ENCODE results near the gene RUFY4. TPM values are rescaled to one million over a fixed set of nuclear protein-coding genes. Genes with fewer than 3 reads are reported as not detected.

The RUFY4 gene
- total and polyA plus RNA-seq, 2 donors (not counting 3 experiments of a cell fraction or from before 2014, with no cell fraction given): not detected

DNA sequence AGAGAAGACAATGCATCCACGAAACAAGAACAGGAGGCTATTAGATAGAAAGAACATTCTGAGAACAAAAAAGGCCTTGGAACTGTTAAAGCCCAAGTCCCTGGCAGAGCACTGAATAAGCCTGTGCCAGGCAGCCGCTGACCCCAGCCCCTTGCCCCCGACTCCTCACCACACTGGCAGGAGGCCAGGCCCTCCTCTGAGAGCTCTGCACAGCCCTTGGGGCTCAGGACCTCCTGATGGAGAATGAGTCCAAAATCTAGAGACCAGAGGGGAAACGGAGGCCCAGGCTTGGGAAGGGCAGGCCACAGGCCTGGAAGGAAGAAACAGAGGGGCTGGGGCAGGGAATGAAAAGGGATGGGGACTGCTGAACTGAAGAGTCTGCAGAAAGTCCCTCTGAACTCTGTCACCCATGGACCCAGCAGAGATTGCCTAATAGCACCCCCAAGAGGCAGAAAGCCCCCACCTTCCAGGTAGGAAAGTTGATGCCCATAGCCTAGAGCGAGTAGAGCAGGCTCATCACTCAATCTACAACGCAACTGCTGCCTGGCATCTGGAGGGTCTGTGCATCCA is 48.0 kb upstream of the RUFY4 start:
- H3K27ac ChIP-seq (ENCODE audit: insufficient read depth, low read depth, low read length): no peak overlapping the region
- dilution Hi-C loops (cut with MboI; ENCODE audit: extremely low pct_ligation_motif_present, low sequenced_read_pairs): no loop called here
- H3K4me3 ChIP-seq (replicated peaks in 1 of 3; ENCODE audit: insufficient read depth in 1 of 3, low read depth in 1 of 3, low read length in 3 of 3): no peak overlapping the region
- H3K79me2 ChIP-seq (ENCODE audit: control insufficient read depth, insufficient read depth, low read length): no peaks in the 10 kb centered on the region
- H3K9me1 ChIP-seq (replicated peaks; ENCODE audit: control insufficient read depth, extremely low read depth, insufficient read depth, low read length): no peaks in the 10 kb centered on the region
- no peaks in the 10 kb centered on the region for H3K27me3 ChIP-seq (ENCODE audit: control insufficient read depth in 2 of 2, insufficient read depth in 2 of 2, low read length in 2 of 2)
- intact Hi-C loops (cut with micrococcal nuclease): no loop called here
- CTCF ChIA-PET: interaction anchor here (1.2 kb wide), 2 partner anchors 27 to 235 kb away, joined by 4 to 7 read pairs; no protein-coding TSS in a partner anchor
- H2AFZ ChIP-seq (ENCODE audit: low read depth, low read length): no peak overlapping the region
- H3K9me3 ChIP-seq (replicated peaks; ENCODE audit: control insufficient read depth, insufficient read depth, low read length): no peaks in the 10 kb centered on the region
- no peak overlapping the region for H3K4me2 ChIP-seq (ENCODE audit: insufficient read depth, low read length)
- H3K4me1 ChIP-seq (ENCODE audit: control insufficient read depth, extremely low read depth, insufficient read depth, low read length): no peaks in the 10 kb centered on the region
- FAIRE-seq (no peak), DNase-seq (ENCODE audit: low read depth, low spot score) (no peak)
- BruUV-seq (replicated peaks): no TSS peak
- no peaks in the 10 kb centered on the region for H4K20me1 ChIP-seq (replicated peaks; ENCODE audit: control insufficient read depth, extremely low read depth, insufficient read depth, low read length)
- no peaks in the 10 kb centered on the region for H3K36me3 ChIP-seq (ENCODE audit: control insufficient read depth in 2 of 2, extremely low read depth in 1 of 2, insufficient read depth in 2 of 2, low read length in 2 of 2)
- POLR2A ChIA-PET: no interaction called here
- H3K9ac ChIP-seq (replicated peaks; ENCODE audit: extremely low read depth, insufficient read depth, low read length): no peak overlapping the region
- TF ChIP-seq, protein P1, sequence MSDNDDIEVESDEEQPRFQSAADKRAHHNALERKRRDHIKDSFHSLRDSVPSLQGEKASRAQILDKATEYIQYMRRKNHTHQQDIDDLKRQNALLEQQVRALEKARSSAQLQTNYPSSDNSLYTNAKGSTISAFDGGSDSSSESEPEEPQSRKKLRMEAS (IDR thresholded peaks at IDR 0.05; ENCODE audit: insufficient read depth, insufficient read length): no peak
- no peak for TF ChIP-seq POLR2AphosphoS5 (IDR thresholded peaks at IDR 0.05; ENCODE audit: insufficient read depth, low read depth, low read length)
- TF ChIP-seq FOS (IDR thresholded peaks at IDR 0.05; ENCODE audit: borderline replicate concordance, insufficient read depth, low read length): no peak
- TF ChIP-seq GATA2 (IDR thresholded peaks at IDR 0.05; ENCODE audit: insufficient read depth, insufficient read length, low read depth, low read length): no peak
- no peak for TF ChIP-seq POLR2A (IDR thresholded peaks at IDR 0.05; ENCODE audit: low read depth, low read length)
- no peak for TF ChIP-seq JUN (IDR thresholded peaks at IDR 0.05; ENCODE audit: borderline replicate concordance, insufficient read depth, insufficient read length, low read depth)
- TF ChIP-seq, protein P2, sequence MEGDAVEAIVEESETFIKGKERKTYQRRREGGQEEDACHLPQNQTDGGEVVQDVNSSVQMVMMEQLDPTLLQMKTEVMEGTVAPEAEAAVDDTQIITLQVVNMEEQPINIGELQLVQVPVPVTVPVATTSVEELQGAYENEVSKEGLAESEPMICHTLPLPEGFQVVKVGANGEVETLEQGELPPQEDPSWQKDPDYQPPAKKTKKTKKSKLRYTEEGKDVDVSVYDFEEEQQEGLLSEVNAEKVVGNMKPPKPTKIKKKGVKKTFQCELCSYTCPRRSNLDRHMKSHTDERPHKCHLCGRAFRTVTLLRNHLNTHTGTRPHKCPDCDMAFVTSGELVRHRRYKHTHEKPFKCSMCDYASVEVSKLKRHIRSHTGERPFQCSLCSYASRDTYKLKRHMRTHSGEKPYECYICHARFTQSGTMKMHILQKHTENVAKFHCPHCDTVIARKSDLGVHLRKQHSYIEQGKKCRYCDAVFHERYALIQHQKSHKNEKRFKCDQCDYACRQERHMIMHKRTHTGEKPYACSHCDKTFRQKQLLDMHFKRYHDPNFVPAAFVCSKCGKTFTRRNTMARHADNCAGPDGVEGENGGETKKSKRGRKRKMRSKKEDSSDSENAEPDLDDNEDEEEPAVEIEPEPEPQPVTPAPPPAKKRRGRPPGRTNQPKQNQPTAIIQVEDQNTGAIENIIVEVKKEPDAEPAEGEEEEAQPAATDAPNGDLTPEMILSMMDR (IDR thresholded peaks at IDR 0.05; ENCODE audit: extremely low read depth in 1 of 2, insufficient read depth in 1 of 2, low read depth in 1 of 2, low read length in 2 of 2): no peak
- TF ChIP-seq MYC (IDR thresholded peaks at IDR 0.05; ENCODE audit: low read depth, low read length): no peak
- no peak for TF ChIP-seq EZH2 (IDR thresholded peaks at IDR 0.05; ENCODE audit: borderline replicate concordance, low read depth, low read length, severe bottlenecking)

All from endothelial cell of umbilical vein (primary cell).